ENCODE data around the gene DHDDS.

DHDDS gene

GRCh38 chr1:26482921-26483320 is 50.8 kb downstream of the DHDDS start:
- H3K4me1 ChIP-seq (ENCODE audit: low read depth, poor library complexity, severe bottlenecking): no peaks in the 10 kb centered on the region
- no peak overlapping the region for H3K9ac ChIP-seq
- H3K4me2 ChIP-seq: no peak overlapping the region
- no peaks in the 10 kb centered on the region for H4K20me1 ChIP-seq (ENCODE audit: insufficient read depth)
- no peak overlapping the region for H3K27ac ChIP-seq
- no peak for TF ChIP-seq CTCF (conservative IDR thresholded peaks at IDR 0.05; ENCODE audit: low read depth, low read length)
- H3K27me3 ChIP-seq (ENCODE audit: insufficient read depth, low read depth): no peaks in the 10 kb centered on the region
- H2AFZ ChIP-seq (ENCODE audit: low read depth): no peak overlapping the region
- H3K79me2 ChIP-seq (ENCODE audit: insufficient read depth, low read depth): no peaks in the 10 kb centered on the region
- no peak overlapping the region for H3K4me3 ChIP-seq (IDR thresholded peaks at IDR 0.05; ENCODE audit: insufficient read depth, low read depth, low read length)
- H3K36me3 ChIP-seq (ENCODE audit: insufficient read depth): no peaks in the 10 kb centered on the region

GRCh38 chr1:26483980-26484379 is 51.9 kb downstream of the DHDDS start:
- H2AFZ ChIP-seq (ENCODE audit: low read depth): no peak overlapping the region
- no peaks in the 10 kb centered on the region for H3K4me1 ChIP-seq (ENCODE audit: low read depth, poor library complexity, severe bottlenecking)
- no peaks in the 10 kb centered on the region for H3K27me3 ChIP-seq (ENCODE audit: insufficient read depth, low read depth)
- H4K20me1 ChIP-seq (ENCODE audit: insufficient read depth): no peaks in the 10 kb centered on the region
- H3K4me3 ChIP-seq (IDR thresholded peaks at IDR 0.05; ENCODE audit: insufficient read depth, low read depth, low read length): no peak overlapping the region
- H3K79me2 ChIP-seq (ENCODE audit: insufficient read depth, low read depth): no peaks in the 10 kb centered on the region
- H3K9ac ChIP-seq: no peak overlapping the region
- no peaks in the 10 kb centered on the region for H3K36me3 ChIP-seq (ENCODE audit: insufficient read depth)
- H3K27ac ChIP-seq: no peak overlapping the region
- H3K4me2 ChIP-seq: no peak overlapping the region
- TF ChIP-seq CTCF (conservative IDR thresholded peaks at IDR 0.05; ENCODE audit: low read depth, low read length): no peak

GRCh38 chr1:26490155-26490554 is 58.0 kb downstream of the DHDDS start:
- no peak overlapping the region for H3K4me3 ChIP-seq (IDR thresholded peaks at IDR 0.05; ENCODE audit: insufficient read depth, low read depth, low read length)
- TF ChIP-seq CTCF (conservative IDR thresholded peaks at IDR 0.05; ENCODE audit: low read depth, low read length): no peak
- no peaks in the 10 kb centered on the region for H3K27me3 ChIP-seq (ENCODE audit: insufficient read depth, low read depth)
- no peaks in the 10 kb centered on the region for H3K79me2 ChIP-seq (ENCODE audit: insufficient read depth, low read depth)
- H3K4me1 ChIP-seq (ENCODE audit: low read depth, poor library complexity, severe bottlenecking): no peaks in the 10 kb centered on the region
- no peaks in the 10 kb centered on the region for H3K36me3 ChIP-seq (ENCODE audit: insufficient read depth)
- H2AFZ ChIP-seq (ENCODE audit: low read depth): no peak overlapping the region
- H4K20me1 ChIP-seq (ENCODE audit: insufficient read depth): no peaks in the 10 kb centered on the region
- no peak overlapping the region for H3K27ac ChIP-seq
- H3K4me2 ChIP-seq: no peak overlapping the region
- H3K9ac ChIP-seq: no peak overlapping the region

GRCh38 chr1:26493267-26493666 is 61.1 kb downstream of the DHDDS start:
- H3K4me2 ChIP-seq: no peak overlapping the region
- no peak for TF ChIP-seq CTCF (conservative IDR thresholded peaks at IDR 0.05; ENCODE audit: low read depth, low read length)
- H3K27me3 ChIP-seq (ENCODE audit: insufficient read depth, low read depth): no peaks in the 10 kb centered on the region
- no peaks in the 10 kb centered on the region for H3K79me2 ChIP-seq (ENCODE audit: insufficient read depth, low read depth)
- no peaks in the 10 kb centered on the region for H3K4me1 ChIP-seq (ENCODE audit: low read depth, poor library complexity, severe bottlenecking)
- no peak overlapping the region for H3K27ac ChIP-seq
- no peak overlapping the region for H3K4me3 ChIP-seq (IDR thresholded peaks at IDR 0.05; ENCODE audit: insufficient read depth, low read depth, low read length)
- H3K9ac ChIP-seq: no peak overlapping the region
- no peaks in the 10 kb centered on the region for H3K36me3 ChIP-seq (ENCODE audit: insufficient read depth)
- H2AFZ ChIP-seq (ENCODE audit: low read depth): no peak overlapping the region
- no peaks in the 10 kb centered on the region for H4K20me1 ChIP-seq (ENCODE audit: insufficient read depth)

GRCh38 chr1:26493938-26494337 is 61.8 kb downstream of the DHDDS start:
- Histone ChIP-seq H3K4me1 (ENCODE audit: low read depth, poor library complexity, severe bottlenecking) (no peaks in the 10 kb centered on the region), H3K4me3 (IDR thresholded peaks at IDR 0.05; ENCODE audit: insufficient read depth, low read depth, low read length) (no peak overlapping the region), H3K36me3 (ENCODE audit: insufficient read depth) (no peaks in the 10 kb centered on the region), H3K4me2 (no peak overlapping the region), H3K79me2 (ENCODE audit: insufficient read depth, low read depth) (no peaks in the 10 kb centered on the region), H3K27ac (no peak overlapping the region), H4K20me1 (ENCODE audit: insufficient read depth) (no peaks in the 10 kb centered on the region), H3K27me3 (ENCODE audit: insufficient read depth, low read depth) (no peaks in the 10 kb centered on the region), H2AFZ (ENCODE audit: low read depth) (no peak overlapping the region), H3K9ac (no peak overlapping the region)
- no peak for TF ChIP-seq CTCF (conservative IDR thresholded peaks at IDR 0.05; ENCODE audit: low read depth, low read length)

Data from KMS-11 (cell line).